RWPE1 (cell line): ENCODE results near the gene GNA12.

Experiments
- CTCF ChIA-PET: fragments of 350-600 bp; sonication (Branson Sonifier 250); formaldehyde crosslinking; extraction: SDS; loops from one replicate; lab custom pipeline; 2021; lab: Yijun Ruan, JAX
- POLR2A ChIA-PET: fragments of 400-600 bp; formaldehyde crosslinking; extraction: SDS; loops from one replicate; lab custom pipeline; 2020; ENCODE audit warnings: antibody characterized with exemption; ENCODE audit not compliant: low non-redundant PET; lab: Yijun Ruan, JAX
- DNase-seq: peaks from one replicate; pipeline ENCODE4 v3.0.0; 2012; ENCODE audit warnings: low spot score
- H3K27ac ChIP-seq: fragments of 450-650 bp; 2 replicates; pipeline ENCODE4 v1.5.1; 2017
- TF ChIP-seq, protein P1 (sequence below): fragments of 450-650 bp; conservative IDR thresholded peaks from 2 replicates; pipeline ENCODE4 v1.5.1; 2017; ENCODE audit warnings: low read depth, mild to moderate bottlenecking

GNA12 gene

DNA sequence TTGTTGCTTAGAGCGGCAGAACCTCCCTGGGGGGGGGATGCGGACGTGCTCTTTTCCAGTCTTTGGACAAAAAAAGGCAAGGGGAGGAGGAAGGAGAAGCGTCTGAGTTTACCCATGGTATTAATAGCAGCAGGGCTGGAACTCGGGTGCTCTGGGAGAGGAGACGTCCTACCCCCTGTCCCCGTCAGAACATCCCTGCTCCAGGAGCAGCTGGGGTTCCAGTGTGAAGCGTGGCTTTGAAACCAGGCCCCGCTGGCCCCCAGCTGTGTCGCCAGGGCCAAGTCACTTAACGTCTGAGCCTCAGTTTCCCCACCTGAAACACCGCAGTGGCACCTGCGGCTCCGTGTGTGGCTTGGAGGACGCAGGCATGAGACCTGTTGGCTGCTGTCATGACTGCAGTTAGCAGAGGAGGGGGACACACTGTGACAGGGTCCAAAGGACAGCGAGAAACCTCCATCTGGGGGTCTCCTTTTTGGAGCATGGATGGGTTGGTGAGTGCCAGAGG, 154.7 kb downstream of the GNA12 start:
- ChIA-PET CTCF (interaction anchor here (1.0 to 1.4 kb wide), 3 partner anchors 8 to 20 kb away, joined by 5 to 9 read pairs (median 7); no protein-coding TSS in a partner anchor), POLR2A (no interaction called here)
- TF ChIP-seq, protein P1, sequence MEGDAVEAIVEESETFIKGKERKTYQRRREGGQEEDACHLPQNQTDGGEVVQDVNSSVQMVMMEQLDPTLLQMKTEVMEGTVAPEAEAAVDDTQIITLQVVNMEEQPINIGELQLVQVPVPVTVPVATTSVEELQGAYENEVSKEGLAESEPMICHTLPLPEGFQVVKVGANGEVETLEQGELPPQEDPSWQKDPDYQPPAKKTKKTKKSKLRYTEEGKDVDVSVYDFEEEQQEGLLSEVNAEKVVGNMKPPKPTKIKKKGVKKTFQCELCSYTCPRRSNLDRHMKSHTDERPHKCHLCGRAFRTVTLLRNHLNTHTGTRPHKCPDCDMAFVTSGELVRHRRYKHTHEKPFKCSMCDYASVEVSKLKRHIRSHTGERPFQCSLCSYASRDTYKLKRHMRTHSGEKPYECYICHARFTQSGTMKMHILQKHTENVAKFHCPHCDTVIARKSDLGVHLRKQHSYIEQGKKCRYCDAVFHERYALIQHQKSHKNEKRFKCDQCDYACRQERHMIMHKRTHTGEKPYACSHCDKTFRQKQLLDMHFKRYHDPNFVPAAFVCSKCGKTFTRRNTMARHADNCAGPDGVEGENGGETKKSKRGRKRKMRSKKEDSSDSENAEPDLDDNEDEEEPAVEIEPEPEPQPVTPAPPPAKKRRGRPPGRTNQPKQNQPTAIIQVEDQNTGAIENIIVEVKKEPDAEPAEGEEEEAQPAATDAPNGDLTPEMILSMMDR: no peak
- DNase-seq: no peak
- H3K27ac ChIP-seq: no peak overlapping the region

DNA sequence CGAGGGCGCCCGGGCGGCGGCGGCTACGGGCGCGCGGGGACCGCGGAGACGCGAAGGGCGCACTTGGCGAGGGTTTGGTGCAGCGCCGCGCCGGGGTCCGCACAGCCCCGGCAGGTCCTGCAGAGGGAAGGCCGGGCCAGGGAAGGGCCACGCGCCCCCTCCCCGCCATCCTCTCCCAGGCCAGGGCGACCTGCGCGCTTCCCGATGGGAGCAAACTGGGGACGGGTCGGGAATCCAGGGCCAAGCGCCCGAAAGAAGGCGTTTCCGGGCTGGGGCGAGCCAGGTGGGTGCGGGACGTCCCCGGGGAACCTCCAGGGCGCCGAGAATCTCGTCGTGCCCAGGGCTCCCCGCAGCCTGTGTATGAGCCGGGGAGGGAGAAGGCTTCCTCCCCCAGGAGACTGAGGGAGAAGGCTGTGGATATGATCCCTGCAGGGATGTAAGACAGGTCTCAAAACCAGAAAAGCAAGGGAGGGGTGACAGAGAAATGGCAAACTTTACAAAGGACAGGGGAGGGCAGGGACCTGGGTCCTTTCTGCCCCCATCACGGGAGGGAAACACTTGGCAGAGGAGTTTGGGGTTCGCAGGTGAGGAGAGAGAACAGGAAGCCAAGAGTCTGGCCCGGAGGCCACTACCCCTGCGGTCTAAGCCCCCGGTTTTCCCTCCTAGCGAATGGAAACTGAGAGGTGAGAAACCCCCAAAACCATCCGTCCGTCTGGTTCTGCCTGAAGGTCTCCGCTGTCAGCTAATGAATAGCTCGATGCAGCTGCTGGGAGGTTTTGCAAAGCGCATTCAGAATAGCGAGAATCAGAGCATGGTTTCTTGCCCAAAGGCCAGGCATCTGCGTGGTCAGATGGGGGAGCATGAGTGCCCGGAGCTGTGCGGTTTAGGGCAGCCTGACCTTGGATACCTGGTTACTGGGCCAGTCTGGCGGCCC, 155.4 kb downstream of the GNA12 start:
- CTCF ChIA-PET: interaction anchor here (1.0 to 1.4 kb wide), 2 partner anchors 17 to 21 kb away, joined by 7 to 9 read pairs; no protein-coding TSS in a partner anchor
- no peak for DNase-seq

DNA sequence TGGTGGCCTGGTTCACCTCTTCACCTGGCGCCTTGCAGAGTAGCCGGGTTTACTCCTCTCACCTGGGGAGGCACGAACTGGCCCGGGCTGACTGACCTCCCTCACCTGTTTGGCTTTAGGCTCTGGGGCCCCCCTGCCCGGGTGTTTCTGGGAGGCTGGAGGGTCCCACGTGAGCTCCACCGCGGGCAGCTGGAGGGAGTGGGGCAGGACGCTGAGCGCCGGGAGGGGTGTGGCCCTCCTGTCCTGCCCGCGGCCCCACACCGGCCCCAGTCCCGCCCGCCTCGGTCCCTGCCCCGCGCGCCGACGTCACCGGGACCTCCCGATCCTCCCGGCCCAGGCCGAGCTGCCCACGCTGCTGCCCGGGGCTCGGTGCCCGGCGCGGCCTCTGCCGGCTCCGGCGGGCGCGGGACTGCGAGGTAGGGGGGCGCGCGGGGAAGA, 156.2 kb downstream of the GNA12 start, which contains the start of gene AMZ1:
Gene AMZ1, plus strand, starts transcription at position 322 of the 438 bp plus-strand sequence. CDS start 12,250 bp downstream, outside the sequence.
- DNase-seq: no peak
- ChIA-PET POLR2A (no interaction called here), CTCF (no interaction called here)
- TF ChIP-seq, protein P1: no peak
- no peak within 1 kb of the TSS for H3K27ac ChIP-seq

More for the DNA sequence above, 155.4 kb downstream of the GNA12 start:
- POLR2A ChIA-PET: no interaction called here
- no peak overlapping the region for H3K27ac ChIP-seq
- TF ChIP-seq, protein P1: no peak

DNA sequence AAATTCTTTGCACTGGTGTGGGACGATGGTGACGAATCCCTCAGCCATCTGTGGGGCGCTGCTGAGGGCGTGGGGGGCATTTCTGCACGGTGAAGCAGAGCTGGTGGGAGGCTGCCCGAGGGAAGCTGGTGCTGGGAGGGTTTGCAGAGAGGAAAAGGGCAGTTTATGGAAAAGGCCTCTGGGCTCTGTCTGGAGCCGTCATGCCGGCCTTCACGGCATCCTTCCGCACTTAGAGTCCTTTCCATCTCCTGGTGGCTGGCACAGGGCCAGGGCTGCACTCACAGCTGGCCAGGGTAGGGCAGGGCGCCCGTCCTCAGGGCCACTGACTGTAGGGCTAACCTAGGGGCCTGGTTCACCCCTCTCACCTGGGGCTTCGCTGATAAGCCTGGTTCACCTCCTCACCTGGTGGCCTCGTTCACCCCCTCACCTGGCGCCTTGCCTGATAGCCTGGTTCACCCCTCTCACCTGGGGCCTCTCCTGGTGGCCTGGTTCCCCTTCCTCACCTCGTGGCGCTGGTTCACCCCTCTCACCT, 156.7 kb downstream of the GNA12 start:
- H3K27ac ChIP-seq: no peak overlapping the region
- ChIA-PET CTCF (no interaction called here), POLR2A (no interaction called here)
- DNase-seq: no peak
- TF ChIP-seq, protein P1: no peak

DNA sequence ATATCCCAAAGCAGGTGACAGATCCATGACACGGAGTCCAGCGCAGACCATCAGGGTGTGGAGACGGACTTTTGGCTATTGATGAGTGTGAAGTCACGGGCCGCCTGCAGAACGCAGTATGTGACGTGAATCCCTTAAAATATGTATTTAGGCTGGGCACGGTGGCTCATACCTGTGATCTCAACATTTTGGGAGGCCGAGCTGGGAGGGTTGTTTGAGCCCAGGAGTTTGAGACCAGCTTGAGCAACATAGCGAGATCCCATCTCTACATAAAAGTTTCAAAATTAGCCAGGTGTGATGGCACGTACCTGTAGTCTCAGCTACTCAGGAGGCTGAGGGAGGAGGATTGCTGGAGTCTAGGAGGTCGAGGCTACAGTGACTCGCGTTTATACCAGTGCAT, 158.0 kb downstream of the GNA12 start:
- CTCF ChIA-PET: interaction anchor here (0.6 kb wide), 1 partner anchor 313 kb away, joined by 3 read pairs; no protein-coding TSS in a partner anchor
- POLR2A ChIA-PET: no interaction called here
- no peak overlapping the region for H3K27ac ChIP-seq
- DNase-seq: no peak
- TF ChIP-seq, protein P1: no peak

DNA sequence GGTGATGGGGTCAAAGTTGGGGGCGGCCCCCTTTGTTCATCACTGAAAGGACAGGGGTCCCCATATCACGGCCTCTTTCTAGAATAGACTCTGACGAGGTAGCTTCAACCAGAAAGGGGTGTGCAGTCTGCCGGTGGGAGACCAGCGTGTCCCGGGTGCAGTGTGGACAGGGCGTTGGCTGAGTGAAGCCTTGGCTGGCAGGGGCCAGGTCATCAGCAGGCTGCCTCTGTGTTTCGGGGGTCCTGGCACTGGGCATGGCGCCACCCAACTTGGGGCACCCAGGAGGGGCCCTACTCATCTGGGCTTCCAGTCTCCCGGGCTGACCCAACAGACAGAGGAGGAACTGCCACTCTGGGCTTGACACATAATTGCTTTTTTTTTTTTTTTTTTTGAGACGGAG, 159.6 kb downstream of the GNA12 start:
- CTCF ChIA-PET: no interaction called here
- TF ChIP-seq, protein P1: no peak
- DNase-seq: no peak
- POLR2A ChIA-PET: no interaction called here
- H3K27ac ChIP-seq: no peak overlapping the region
